CD4-positive, alpha-beta T cell treated with Interleukin-6 at 100 ng/mL for 8 hours (primary cell): ENCODE data around the gene PRKCB.

Experiments used
- DNase-seq: peaks from one replicate; pipeline ENCODE4 v3.0.0-alpha.2; 2020; ENCODE audit warnings: mixed read lengths, low spot score

Gene PRKCB

GRCh38 chr16:23968176-23968575, 132.4 kb downstream of the PRKCB start:
- DNase-seq, result no peak

DNA sequence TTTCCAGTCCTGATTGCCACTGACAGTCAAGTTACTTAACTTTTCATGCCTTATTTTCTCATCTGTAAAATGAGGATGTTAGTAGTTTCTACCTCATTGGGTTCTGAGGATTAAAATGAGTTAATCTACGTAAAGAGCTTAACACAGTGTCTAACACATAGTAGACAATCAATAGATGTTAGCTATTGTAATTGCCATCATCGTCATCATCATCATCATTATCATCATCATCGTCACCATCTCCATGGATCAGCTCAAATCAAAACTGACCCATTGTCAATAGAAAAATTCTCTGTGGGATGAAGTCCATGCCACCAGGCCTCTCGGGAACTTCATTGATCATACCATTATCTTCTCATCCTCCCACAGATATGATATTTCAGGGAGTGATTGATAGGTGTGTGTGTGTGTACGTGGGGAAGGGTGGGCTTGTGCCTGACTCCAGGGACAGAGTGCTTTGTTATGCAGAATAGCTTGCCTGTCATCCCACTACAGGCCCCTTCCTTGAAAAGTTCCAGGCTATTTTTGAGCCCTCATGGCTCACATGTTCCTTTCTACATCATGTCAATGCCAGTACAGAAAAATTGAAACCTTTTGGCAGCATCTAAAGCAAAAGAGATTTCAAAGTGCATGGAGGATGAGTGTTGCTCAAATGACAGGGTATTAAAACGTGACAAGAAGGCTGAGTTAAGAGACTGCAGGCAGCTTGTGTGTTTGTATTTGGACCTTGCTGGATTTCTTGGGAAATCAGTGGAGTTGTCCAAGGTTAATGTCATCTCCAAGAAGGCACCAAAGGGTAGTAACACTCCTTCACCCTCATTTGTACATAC, 133.9 kb downstream of the PRKCB start:
- no peak for DNase-seq

GRCh38 chr16:23974223-23974622, 138.4 kb downstream of the PRKCB start:
- DNase-seq, result no peak

- DNase-seq, result no peak
These were observed 139.5 kb downstream of the PRKCB start for GRCh38 chr16:23975293-23975692.

GRCh38 chr16:23976091-23976490, 140.3 kb downstream of the PRKCB start:
- no peak for DNase-seq

GRCh38 chr16:23976524-23976923, 140.7 kb downstream of the PRKCB start:
- DNase-seq, result no peak

DNA sequence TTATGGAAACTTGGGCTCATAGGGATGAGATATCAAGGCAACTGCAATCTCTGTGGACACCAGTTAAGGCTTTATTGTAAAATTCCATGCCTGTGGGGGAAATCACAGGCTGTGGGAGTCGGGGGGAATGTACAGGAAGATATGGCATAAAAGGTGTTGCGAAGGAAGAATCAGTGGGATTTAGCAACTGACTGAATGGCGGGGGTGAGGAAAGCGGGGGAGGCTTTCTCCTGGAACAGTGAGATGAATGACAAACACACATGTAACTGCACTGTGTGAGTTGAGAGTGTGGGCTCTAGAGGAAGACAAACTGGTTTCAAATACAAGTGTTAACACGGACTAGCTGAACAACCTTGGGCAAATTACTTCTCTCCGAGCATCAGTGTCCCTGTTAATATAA, 143.7 kb downstream of the PRKCB start:
- no peak for DNase-seq

DNA sequence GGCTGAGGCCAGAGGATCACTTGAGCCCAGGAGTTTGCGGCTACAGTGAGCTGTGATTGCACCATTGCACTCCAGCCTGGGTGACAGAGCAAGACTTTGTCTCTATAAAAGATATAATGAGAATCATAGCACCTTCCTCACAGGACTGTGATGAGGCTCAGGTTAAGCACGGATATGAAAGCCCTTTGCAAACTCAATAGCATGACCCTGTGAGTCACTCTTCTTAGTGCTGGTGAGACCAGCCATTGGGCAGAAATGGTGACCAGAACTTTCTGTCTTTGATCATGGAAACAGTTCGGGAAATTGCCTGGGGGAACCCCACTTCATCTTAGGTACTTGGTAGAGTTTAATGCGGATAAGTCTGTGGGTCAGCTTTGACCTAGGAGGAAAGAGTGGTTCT, 144.2 kb downstream of the PRKCB start:
- DNase-seq, result no peak

- DNase-seq, result no peak
These were observed 145.9 kb downstream of the PRKCB start for GRCh38 chr16:23981429-23982399.

GRCh38 chr16:23986455-23986854, 150.7 kb downstream of the PRKCB start:
- DNase-seq, result no peak

DNA sequence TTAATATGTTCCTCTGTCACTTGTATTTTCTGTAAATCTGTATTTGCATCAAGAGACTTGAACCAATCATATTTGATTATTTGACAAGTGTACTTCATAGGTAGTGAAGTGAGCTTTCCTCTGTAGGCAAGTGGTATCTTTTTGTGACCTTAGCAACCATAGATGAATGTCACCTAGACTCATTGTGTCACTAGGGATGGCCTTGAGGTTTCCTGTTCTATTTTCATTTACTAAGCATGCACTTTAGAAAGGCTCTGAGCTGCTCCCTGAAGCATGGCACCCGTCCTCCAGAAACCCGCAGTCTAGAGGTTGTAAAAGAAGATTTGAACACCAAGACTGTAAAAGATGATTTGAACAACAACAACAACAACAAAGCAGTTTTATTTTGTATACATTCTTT, 151.7 kb downstream of the PRKCB start:
- DNase-seq, result no peak

DNA sequence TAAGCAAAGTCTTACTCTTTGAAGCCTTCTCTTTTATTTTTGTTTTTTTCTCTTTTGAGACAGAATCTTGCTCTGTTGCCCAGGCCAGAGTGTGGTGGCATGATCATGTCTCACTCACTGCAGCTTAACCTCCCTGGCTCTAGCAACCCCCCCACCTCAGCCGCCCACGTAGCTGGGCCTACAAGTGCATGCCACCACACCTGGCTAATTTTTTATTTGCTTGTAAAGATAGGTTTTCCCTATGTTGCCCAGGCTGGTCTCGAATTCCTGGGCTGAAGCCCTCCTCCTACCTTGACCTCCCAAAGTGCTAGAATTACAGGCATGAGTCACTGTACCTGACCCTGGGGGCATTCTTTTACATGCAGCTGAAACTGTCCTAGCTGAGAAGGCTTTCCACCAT, 154.7 kb downstream of the PRKCB start:
- DNase-seq, result no peak

DNA sequence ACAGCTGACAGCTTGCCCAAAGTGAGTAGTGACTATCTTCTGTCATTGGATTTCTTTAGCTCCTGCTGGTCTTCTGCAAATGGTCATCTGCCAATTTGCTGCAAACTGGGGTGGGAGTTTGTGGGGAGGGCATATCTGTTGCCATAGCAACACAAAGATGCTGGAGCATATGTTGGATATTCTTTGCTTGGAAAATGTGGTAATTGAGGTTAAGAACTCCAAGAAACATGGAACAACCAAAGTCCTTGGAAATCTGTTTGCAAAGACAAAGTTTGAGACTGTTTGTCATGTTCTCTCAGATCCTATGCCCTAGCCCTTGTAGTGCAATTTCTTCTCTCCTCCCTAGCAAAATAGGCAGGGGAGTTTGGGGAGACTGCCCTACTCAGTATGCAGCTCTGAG, 155.3 kb downstream of the PRKCB start:
- no peak for DNase-seq

GRCh38 chr16:23994615-23995014, 158.8 kb downstream of the PRKCB start:
- no peak for DNase-seq

DNA sequence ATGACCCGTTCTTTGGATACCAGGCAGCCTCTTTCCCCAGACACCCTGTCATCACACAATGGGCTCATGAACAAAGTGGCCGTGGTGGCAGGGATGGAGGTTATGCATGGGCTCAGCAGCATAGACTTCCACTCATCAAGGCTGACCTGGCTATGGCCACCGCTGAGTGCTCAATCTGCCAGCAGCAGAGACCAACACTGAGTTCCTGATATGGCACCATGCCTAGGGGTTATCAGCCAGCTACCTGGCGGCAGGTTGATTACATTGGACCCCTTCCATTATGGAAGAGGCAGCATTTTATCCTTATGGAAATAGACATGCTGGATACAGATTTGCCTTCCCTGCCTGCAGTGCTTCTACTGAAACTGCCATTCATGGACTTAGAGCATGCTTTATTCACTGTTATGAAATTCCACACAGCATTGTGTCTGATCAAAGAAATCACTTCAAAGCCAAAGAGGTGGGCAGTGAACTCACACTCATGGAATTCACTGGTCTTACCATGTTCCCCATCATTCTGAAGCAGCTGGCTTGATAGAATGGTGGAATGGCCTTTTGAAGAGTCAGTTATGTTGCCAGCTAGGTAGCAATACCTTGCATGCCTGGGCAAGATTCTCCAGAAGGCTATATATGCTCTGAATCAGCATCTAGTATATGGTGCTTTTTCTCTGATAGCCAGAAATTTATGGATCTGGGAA, 160.6 kb downstream of the PRKCB start:
- no peak for DNase-seq

DNA sequence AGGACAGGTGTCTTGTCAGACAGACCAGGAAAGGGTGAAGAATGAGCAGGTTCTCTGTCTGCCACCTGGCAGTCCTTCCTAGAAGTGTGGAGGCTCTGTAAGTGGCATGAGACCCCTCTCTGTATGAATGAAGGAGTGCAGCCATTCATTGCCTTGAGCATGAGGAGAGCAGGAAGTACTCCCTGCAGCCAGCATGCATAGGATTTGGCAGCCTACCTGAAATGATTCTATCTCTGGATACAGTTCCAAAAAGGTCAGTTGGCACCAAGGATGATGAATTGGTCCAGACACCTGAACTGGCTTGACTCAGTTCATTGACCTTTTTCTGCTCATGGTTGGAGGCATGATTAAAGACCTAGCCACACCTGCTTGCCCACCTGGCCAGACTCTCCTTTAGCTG, 163.0 kb downstream of the PRKCB start:
- DNase-seq, result no peak

- DNase-seq, result no peak
These were observed 163.9 kb downstream of the PRKCB start for GRCh38 chr16:23999663-24000062.

DNA sequence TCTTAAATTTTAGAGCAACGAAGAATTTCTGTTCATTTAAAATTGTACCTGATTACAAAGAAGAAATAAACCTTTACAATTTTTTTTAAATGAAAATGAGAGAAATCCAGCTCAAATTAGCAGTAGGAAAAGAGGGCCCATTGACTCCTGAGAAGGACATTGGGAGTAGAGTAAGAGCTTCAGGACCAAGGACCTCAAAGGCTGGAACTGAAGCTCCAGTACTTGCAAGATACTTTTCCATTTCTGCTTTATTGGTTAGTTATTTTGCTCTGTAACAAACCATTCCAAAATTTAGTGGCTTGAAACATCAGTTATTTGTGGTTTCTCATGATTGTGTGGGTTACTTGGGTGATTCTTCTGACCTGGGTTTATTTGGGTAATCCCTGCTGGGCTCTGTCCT, 165.9 kb downstream of the PRKCB start:
- DNase-seq, result no peak

- DNase-seq, result no peak
These were observed 166.8 kb downstream of the PRKCB start for GRCh38 chr16:24002619-24003018.

DNA sequence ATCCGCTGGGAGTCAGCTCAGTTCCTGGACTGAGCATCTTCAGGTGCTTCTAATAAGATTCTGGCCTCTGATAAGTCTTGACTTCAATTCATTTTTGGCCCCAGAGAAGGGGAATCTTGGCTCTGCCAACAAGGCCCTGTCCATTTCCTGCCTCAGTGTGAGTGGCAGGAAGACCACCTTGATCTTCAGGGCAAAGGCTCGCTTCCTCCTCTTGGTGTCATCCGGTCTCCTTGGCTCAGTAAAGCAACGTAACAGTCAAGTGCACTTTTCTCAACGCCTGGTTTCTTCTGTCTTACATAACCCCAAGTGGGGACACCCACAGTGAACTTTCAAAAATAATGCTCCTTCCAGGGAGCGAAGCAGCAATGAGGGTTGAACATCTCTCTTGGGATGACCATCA, 169.8 kb downstream of the PRKCB start:
- no peak for DNase-seq

DNA sequence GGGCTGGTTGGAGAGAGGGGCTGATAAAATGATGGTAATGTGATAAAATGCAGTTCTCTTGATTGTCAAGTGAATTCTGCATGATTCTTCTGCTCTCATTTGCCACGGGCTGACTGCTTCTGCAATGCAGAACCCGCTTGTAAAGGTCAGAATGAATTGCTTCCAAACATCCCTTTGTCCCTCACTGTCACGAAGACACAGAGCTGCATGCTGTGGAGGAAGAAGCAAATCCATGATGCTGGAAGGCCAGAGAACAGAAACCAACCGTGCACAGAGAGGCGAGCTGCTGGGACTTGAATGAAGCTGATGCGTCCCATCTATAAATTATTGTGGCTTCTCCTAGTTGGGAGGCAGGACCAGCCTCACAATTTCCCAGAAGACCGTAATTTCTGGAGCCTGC, 171.6 kb downstream of the PRKCB start:
- DNase-seq, result no peak

- no peak for DNase-seq
These were observed 172.2 kb downstream of the PRKCB start for GRCh38 chr16:24007934-24008333.

- DNase-seq, result no peak
These were observed 173.3 kb downstream of the PRKCB start for GRCh38 chr16:24009098-24009497.
